NCI-H345 treated with DMSO at 0.1 percent for 48 hours (cell line): ENCODE data around the gene SIDT2.
"Not testable (repeated sequence)": the region's sequence is repeated elsewhere in the genome, so short reads cannot be mapped to it uniquely, and the experiment has no call there.

Experiments
- DNase-seq: peaks from one replicate; lab custom pipeline; 2025; ENCODE audit not compliant: unreplicated experiment; lab: John Stamatoyannopoulos, UW

The SIDT2 gene

GRCh38 chr11:117202386-117203068 lies 24.0 kb downstream of the SIDT2 start:
- DNase-seq, result no peak

DNA sequence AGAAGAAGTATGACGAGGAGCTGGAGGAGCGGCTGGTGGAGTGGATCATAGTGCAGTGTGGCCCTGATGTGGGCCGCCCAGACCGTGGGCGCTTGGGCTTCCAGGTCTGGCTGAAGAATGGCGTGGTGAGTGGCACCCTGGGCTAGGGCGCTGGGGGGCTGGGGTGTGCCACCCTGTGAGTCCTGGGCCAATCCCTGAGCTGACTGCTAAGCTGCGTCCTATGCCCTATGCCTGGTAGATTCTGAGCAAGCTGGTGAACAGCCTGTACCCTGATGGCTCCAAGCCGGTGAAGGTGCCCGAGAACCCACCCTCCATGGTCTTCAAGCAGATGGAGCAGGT lies 24.5 kb downstream of the SIDT2 start:
- no peak for DNase-seq

DNA sequence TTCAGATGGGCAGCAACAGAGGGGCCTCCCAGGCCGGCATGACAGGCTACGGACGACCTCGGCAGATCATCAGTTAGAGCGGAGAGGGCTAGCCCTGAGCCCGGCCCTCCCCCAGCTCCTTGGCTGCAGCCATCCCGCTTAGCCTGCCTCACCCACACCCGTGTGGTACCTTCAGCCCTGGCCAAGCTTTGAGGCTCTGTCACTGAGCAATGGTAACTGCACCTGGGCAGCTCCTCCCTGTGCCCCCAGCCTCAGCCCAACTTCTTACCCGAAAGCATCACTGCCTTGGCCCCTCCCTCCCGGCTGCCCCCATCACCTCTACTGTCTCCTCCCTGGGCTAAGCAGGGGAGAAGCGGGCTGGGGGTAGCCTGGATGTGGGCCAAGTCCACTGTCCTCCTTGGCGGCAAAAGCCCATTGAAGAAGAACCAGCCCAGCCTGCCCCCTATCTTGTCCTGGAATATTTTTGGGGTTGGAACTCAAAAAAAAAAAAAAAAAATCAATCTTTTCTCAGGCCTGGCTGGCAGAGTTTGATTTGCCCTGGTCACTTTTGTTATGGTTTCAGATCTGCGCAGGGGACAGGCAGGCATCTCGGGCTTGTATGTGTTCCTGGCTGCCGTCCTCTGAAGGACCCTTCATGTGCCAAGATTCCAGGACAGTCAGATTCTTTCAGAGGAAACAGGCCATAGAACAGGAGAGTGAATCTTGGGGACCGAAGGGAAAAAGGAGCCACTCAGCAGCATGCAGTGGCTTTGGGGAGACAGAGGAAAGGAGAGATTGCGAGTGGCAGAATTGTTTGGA lies 25.9 kb downstream of the SIDT2 start:
- DNase-seq, result no peak

- DNase-seq, result no peak
Measured at GRCh38 chr11:117205211-117205818, 26.8 kb downstream of the SIDT2 start.

- not testable (repeated sequence) for DNase-seq
Measured at GRCh38 chr11:117206111-117206510, 27.6 kb downstream of the SIDT2 start.

- not testable (repeated sequence) for DNase-seq
Measured at GRCh38 chr11:117206859-117207258, 28.3 kb downstream of the SIDT2 start.

- DNase-seq, result not testable (repeated sequence)
Measured at GRCh38 chr11:117207481-117207880, 28.9 kb downstream of the SIDT2 start.

- DNase-seq, result not testable (repeated sequence)
Measured at GRCh38 chr11:117208710-117209109, 30.2 kb downstream of the SIDT2 start.

DNA sequence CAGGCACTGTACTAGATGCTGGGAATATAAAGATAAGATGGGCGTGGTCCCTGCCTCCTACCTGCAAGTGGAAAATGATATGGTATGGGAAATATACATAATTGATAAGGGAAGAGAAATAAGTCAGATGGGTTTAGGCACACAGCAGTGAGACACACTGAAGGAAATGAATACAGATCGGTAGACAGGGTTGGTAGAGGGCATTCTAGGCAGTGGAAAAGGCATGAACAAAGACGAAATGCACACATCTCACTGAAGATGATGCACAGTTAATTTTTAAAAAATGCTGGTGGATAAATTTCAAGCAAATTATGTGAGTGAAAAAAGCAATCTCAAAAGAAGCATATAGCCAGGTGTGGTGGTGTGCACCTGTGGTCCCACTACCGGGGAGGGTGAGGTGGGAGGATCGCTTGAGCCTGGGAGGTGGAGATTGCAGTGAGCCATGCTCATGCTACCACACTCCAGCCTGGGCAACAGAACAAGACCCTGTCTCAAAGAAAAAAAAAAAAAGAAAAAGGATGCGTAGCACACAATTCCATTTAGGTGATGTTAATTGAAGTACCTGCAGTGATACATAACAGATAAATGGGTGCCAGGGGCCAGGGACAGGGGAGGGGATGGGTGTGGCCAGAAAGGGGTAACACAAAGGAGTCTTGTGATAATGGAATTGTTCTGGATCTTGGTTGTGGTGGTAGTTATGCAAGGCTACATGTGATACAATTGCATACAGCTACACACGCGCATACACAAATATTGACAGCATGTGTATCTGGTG lies 31.0 kb downstream of the SIDT2 start:
- not testable (repeated sequence) for DNase-seq

- DNase-seq, result no peak
Measured at GRCh38 chr11:117210620-117211019, 32.1 kb downstream of the SIDT2 start.

DNA sequence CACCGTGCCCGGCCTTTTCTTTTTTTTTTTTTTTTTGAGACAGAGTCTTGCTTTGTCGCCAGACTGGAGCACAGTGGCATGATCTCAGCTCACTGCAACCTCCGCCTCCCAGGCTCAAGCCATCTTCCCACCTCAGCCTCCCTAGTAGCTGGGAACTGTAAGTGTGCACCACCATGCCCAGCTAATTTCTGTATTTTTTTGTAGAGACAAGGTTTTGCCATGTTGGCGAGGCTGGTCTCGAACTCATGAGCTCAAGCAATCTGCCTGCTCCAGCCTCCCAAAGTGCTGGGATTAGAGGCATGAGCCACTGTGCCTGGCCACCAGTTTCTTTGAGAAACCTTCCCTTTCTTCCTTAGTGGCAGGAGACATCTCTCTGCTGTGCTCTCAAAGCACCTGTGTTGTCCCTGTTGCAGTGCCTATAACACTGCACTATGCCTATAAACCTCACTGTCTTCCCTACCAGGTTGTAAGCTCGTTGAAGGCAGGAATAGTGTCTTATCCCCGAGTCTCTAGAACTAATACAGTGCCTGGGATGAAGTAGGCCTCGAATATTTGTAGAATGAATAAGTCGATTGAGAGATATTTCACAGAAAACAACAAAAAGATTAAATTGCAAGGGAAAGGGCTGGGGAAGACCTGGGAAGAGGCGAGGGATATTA lies 34.3 kb downstream of the SIDT2 start:
- no peak for DNase-seq

GRCh38 chr11:117214404-117215110 lies 36.0 kb downstream of the SIDT2 start:
- DNase-seq, result no peak

DNA sequence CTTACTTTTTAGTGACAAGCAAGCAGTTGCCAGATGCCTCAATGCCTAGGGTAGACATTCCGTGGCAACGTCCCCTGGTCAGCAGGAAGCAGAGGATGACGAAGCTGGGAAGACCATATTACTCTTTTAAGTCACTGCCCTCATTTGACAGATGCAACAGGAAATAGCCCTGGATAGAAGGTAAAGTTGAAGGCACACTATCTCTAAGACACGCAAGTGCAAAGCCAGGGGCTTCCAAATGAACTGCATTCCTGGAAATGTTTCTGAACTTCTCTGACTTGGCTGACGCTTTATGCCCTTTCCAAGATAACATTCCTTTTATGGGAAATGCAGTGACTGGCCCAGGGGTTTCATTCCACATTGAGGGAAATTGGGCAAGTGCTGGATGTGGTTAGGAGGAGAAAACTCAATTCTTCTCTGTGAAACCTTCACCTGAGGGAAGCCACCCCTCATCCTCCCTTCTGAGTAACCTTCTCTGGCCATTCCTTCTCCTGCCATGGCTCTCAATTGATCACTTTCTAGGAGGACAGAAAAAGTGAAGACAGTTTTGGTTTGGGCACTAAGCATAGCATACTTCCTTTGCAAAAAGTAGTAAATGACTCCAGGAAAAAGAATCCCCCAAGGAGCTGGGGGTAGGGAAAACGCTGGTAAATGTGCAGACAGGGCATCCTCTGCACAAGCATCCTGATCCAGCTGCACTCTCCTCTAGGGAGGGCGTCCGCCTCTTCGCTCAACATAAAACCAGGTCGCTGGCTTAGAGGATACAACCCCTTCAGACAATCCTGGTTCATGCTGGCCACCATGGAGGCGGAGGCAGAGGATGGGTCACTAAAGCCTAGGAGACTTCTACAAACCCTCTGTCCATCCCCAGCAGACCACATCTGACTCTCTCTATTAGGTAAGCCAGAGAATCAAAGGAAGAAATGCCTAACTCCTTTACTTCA lies 38.9 kb downstream of the SIDT2 start:
- DNase-seq, result no peak

GRCh38 chr11:117218133-117218915 lies 39.8 kb downstream of the SIDT2 start:
- no peak for DNase-seq

DNA sequence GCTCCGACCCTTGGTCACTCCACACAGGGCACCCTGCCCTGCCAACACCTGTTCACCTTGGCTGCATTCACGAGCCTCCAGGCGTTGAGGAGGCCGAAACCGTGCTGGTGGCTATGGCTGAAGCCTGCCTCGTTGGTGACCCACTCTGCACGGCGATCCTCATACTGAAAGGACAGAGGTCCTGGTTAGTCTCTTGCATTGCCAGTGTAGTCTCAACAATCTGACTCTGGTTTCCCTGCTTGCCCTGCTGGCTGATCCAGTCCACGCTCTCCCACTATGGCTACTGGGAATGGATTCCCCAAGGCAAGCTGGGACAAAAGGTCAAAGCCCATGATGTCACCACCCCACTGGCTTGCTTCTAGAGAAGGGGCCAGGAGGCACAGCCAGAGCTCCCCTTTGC lies 40.5 kb downstream of the SIDT2 start:
- no peak for DNase-seq

GRCh38 chr11:117219455-117219854 lies 40.9 kb downstream of the SIDT2 start:
- DNase-seq, result no peak

- no peak for DNase-seq
Measured at GRCh38 chr11:117219995-117220394, 41.5 kb downstream of the SIDT2 start.

- no peak for DNase-seq
Measured at GRCh38 chr11:117220568-117220967, 42.0 kb downstream of the SIDT2 start.
